KMS-11 (cell line): ENCODE results near the gene DNAJB11.

ENCODE experiments used
- H2AFZ ChIP-seq: fragments of 200-600 bp; sonication (generic); 2 replicates; pipeline ENCODE4 v1.6.1; 2016; ENCODE audit warnings: antibody characterized with exemption, mixed run types, low read depth
- H3K27ac ChIP-seq: fragments of 200-600 bp; sonication (generic); 2 replicates; pipeline ENCODE4 v1.6.1; 2016; ENCODE audit warnings: mild to moderate bottlenecking, mixed run types
- H3K27me3 ChIP-seq: fragments of 200-600 bp; sonication (generic); 2 replicates; pipeline ENCODE4 v1.6.1; 2017; ENCODE audit warnings: mild to moderate bottlenecking, low read depth, mixed run types, moderate library complexity; ENCODE audit not compliant: insufficient read depth
- H3K36me3 ChIP-seq: fragments of 200-600 bp; sonication (generic); 2 replicates; pipeline ENCODE4 v1.6.1; 2017; ENCODE audit warnings: mild to moderate bottlenecking, mixed run types; ENCODE audit not compliant: insufficient read depth
- H3K4me1 ChIP-seq: fragments of 200-600 bp; sonication (generic); 2 replicates; pipeline ENCODE4 v1.6.1; 2016; ENCODE audit warnings: mild to moderate bottlenecking, low read depth, mixed run types; ENCODE audit not compliant: poor library complexity, severe bottlenecking
- H3K4me2 ChIP-seq: fragments of 200-600 bp; sonication (generic); 2 replicates; pipeline ENCODE4 v1.7.0; 2016; ENCODE audit warnings: mild to moderate bottlenecking, mixed run types
- H3K4me3 ChIP-seq: fragments of 200-600 bp; sonication (generic); IDR thresholded peaks from 2 replicates; pipeline ENCODE4 v1.6.1; 2017; ENCODE audit warnings: low read depth, low read length, mixed read lengths; ENCODE audit not compliant: insufficient read depth
- H3K79me2 ChIP-seq: fragments of 200-600 bp; sonication (generic); 2 replicates; pipeline ENCODE4 v1.6.1; 2016; ENCODE audit warnings: low read depth, mixed run types; ENCODE audit not compliant: insufficient read depth
- H3K9ac ChIP-seq: fragments of 200-600 bp; sonication (generic); 2 replicates; pipeline ENCODE4 v1.6.1; 2016; ENCODE audit warnings: mild to moderate bottlenecking, mixed run types
- H4K20me1 ChIP-seq: fragments of 200-600 bp; sonication (generic); 2 replicates; pipeline ENCODE4 v1.6.1; 2016; ENCODE audit warnings: mild to moderate bottlenecking, mixed run types; ENCODE audit not compliant: insufficient read depth
- CTCF ChIP-seq: fragments of 200-600 bp; sonication (generic); conservative IDR thresholded peaks from 2 replicates; pipeline ENCODE4 v1.6.1; 2017; ENCODE audit warnings: low read depth, mild to moderate bottlenecking, antibody characterized with exemption, low read length, moderate library complexity, mixed read lengths

The DNAJB11 gene

GRCh38 chr3:186598794-186599141 is 28.2 kb downstream of the DNAJB11 start:
- no peak overlapping the region for H2AFZ ChIP-seq
- no peak overlapping the region for H3K9ac ChIP-seq
- no peak for TF ChIP-seq CTCF
- no peaks in the 10 kb centered on the region for H3K79me2 ChIP-seq
- no peaks in the 10 kb centered on the region for H3K36me3 ChIP-seq
- no peak overlapping the region for H3K27ac ChIP-seq
- no peak overlapping the region for H3K4me2 ChIP-seq
- no peaks in the 10 kb centered on the region for H4K20me1 ChIP-seq
- H3K4me3 ChIP-seq: no peak overlapping the region
- no peaks in the 10 kb centered on the region for H3K27me3 ChIP-seq
- no peaks in the 10 kb centered on the region for H3K4me1 ChIP-seq

- Histone ChIP-seq H2AFZ (no peak overlapping the region), H3K36me3 (no peaks in the 10 kb centered on the region), H4K20me1 (no peaks in the 10 kb centered on the region), H3K4me3 (no peak overlapping the region), H3K4me1 (no peaks in the 10 kb centered on the region), H3K9ac (no peak overlapping the region), H3K79me2 (no peaks in the 10 kb centered on the region), H3K4me2 (no peak overlapping the region), H3K27me3 (no peaks in the 10 kb centered on the region), H3K27ac (no peak overlapping the region)
- TF ChIP-seq CTCF: no peak
Measured at GRCh38 chr3:186599142-186599784, 28.7 kb downstream of the DNAJB11 start.

GRCh38 chr3:186599785-186600166 is 29.3 kb downstream of the DNAJB11 start:
- TF ChIP-seq CTCF: no peak
- Histone ChIP-seq H3K36me3 (no peaks in the 10 kb centered on the region), H3K27me3 (no peaks in the 10 kb centered on the region), H4K20me1 (no peaks in the 10 kb centered on the region), H3K4me3 (no peak overlapping the region), H3K27ac (no peak overlapping the region), H3K9ac (no peak overlapping the region), H3K4me2 (no peak overlapping the region), H3K79me2 (no peaks in the 10 kb centered on the region), H2AFZ (no peak overlapping the region), H3K4me1 (no peaks in the 10 kb centered on the region)

- H4K20me1 ChIP-seq: no peaks in the 10 kb centered on the region
Measured at GRCh38 chr3:186600896-186601295, 30.4 kb downstream of the DNAJB11 start.

More at GRCh38 chr3:186600896-186601295, 30.4 kb downstream of the DNAJB11 start:
- H3K4me2 ChIP-seq: no peak overlapping the region
- no peak overlapping the region for H3K9ac ChIP-seq
- H3K27me3 ChIP-seq: no peaks in the 10 kb centered on the region
- no peaks in the 10 kb centered on the region for H3K36me3 ChIP-seq
- H3K4me1 ChIP-seq: no peaks in the 10 kb centered on the region
- H2AFZ ChIP-seq: no peak overlapping the region
- no peaks in the 10 kb centered on the region for H3K79me2 ChIP-seq
- no peak overlapping the region for H3K4me3 ChIP-seq
- H3K27ac ChIP-seq: no peak overlapping the region
- TF ChIP-seq CTCF: no peak
